Measurements from ENCODE around the gene COL15A1. TPM values are rescaled to one million over a fixed set of nuclear protein-coding genes. Genes with fewer than 3 reads are reported as not detected.

COL15A1 gene
- total and polyA plus RNA-seq, 2 of the 8 experiments (the other 6 are each of a cell fraction or from before 2014, with no cell fraction given), result 0.12 to 0.15 TPM

GRCh38 chr9:98912450-98912849, 31.3 kb upstream of the COL15A1 start:
- Histone ChIP-seq H2AK5ac (ENCODE audit: low read depth, low read length) (no peak overlapping the region), H2BK5ac (ENCODE audit: low read depth, low read length) (no peak overlapping the region), H2BK12ac (ENCODE audit: low read depth, low read length) (no peak overlapping the region), H3K9me3 (ENCODE audit: insufficient read depth in 2 of 2, low read depth in 1 of 2, low read length in 1 of 2) (no peaks in the 10 kb centered on the region), H3K56ac (replicated peaks; ENCODE audit: insufficient read length, low read depth, low read length) (no peak overlapping the region), H3K27me3 (replicated peaks in 1 of 4; ENCODE audit: control insufficient read depth in 3 of 4, extremely low read depth in 1 of 4, insufficient read depth in 3 of 4, low read length in 3 of 4) (no peaks in the 10 kb centered on the region), H3K23me2 (ENCODE audit: low read depth, low read length) (no peaks in the 10 kb centered on the region), H4K5ac (ENCODE audit: insufficient read length, low read depth, low read length) (no peak overlapping the region), H2BK120ac (replicated peaks; ENCODE audit: low read depth, low read length) (no peak overlapping the region), H3K27ac (ENCODE audit: low read depth, low read length) (no peak overlapping the region), H3K36me3 (ENCODE audit: control insufficient read depth in 2 of 4, insufficient read depth in 4 of 4, low read length in 3 of 4) (no peaks in the 10 kb centered on the region), H2AFZ (ENCODE audit: low read length) (no peak overlapping the region; the same call in 1 of the 2 replicates), H3K4me1 (replicated peaks in 1 of 4; ENCODE audit: control insufficient read depth in 3 of 4, insufficient read depth in 4 of 4, low read length in 3 of 4) (no peaks in the 10 kb centered on the region; a peak in 2 of 7 replicates), H3K79me2 (ENCODE audit: control insufficient read depth in 1 of 2, insufficient read depth in 2 of 2, low read length in 2 of 2) (no peaks in the 10 kb centered on the region), H3K4me2 (ENCODE audit: insufficient read depth in 1 of 2, low read depth in 2 of 2, low read length in 2 of 2) (no peak overlapping the region), H3K9ac (replicated peaks in 1 of 4; ENCODE audit: extremely low read depth in 1 of 4, low read depth in 3 of 4, low read length in 3 of 4) (no peak overlapping the region), H4K8ac (ENCODE audit: extremely low read depth, insufficient read depth, low read length) (no peak overlapping the region), H3K23ac (ENCODE audit: insufficient read length) (no peak overlapping the region), H3K14ac (ENCODE audit: insufficient read length) (no peak overlapping the region), H2BK15ac (ENCODE audit: low read length) (no peak overlapping the region), H3K4ac (replicated peaks; ENCODE audit: insufficient read length, low read depth, low read length) (no peak overlapping the region), H4K20me1 (replicated peaks in 1 of 2; ENCODE audit: control insufficient read depth in 1 of 2, insufficient read depth in 2 of 2, low read length in 2 of 2) (no peaks in the 10 kb centered on the region), H3K18ac (ENCODE audit: extremely low read depth, low read length) (no peak overlapping the region), H3K4me3 (ENCODE audit: extremely low read depth in 1 of 4, insufficient read depth in 2 of 4, low read depth in 3 of 4, low read length in 4 of 4) (no peak overlapping the region), H4K91ac (replicated peaks; ENCODE audit: insufficient read length, low read length) (no peak overlapping the region), H3K79me1 (ENCODE audit: low read depth, low read length) (no peaks in the 10 kb centered on the region), H2BK20ac (ENCODE audit: low read length) (no peak overlapping the region)
- TF ChIP-seq CHD1 (IDR thresholded peaks at IDR 0.05; ENCODE audit: low read depth, low read length) (no peak), HDAC6 (IDR thresholded peaks at IDR 0.05; ENCODE audit: low read depth, low read length) (no peak), POLR2A (IDR thresholded peaks at IDR 0.05; ENCODE audit: control extremely low read depth in 1 of 2, low read depth in 2 of 2, low read length in 2 of 2) (no peak), EP300 (IDR thresholded peaks at IDR 0.05; ENCODE audit: borderline replicate concordance in 1 of 2, low read depth in 2 of 2, low read length in 2 of 2) (no peak), YY1 (IDR thresholded peaks at IDR 0.05; ENCODE audit: low read depth, low read length) (no peak)
- 89% methylated on average over 2 of the region's 2 CpGs; no CpG with 5 or more reads in 1 of the 2 experiments for WGBS, 2 experiments (ENCODE audit: extremely low coverage in 1 of 2, insufficient coverage in 1 of 2, insufficient read length in 1 of 2, insufficient replicate concordance in 2 of 2, low coverage in 1 of 2, low lambda C conversion rate in 2 of 2, missing lambda C conversion rate in 1 of 2)
- ChIA-PET CTCF (ENCODE audit: partially characterized antibody) (interaction anchor here (1.8 kb wide), 1 partner anchor 86 kb away, joined by 8 read pairs; no protein-coding TSS in a partner anchor), POLR2A (ENCODE audit: partially characterized antibody) (no interaction called here)
- FAIRE-seq (no peak), DNase-seq (ENCODE audit: low read depth in 1 of 2, low spot score in 2 of 2) (no peak)

Data from H1 (cell line).